22Rv1 (cell line): ENCODE results near the gene KCND2.

Source experiments
- H3K27ac ChIP-seq: fragments of 450-650 bp; 2 replicates; pipeline ENCODE4 v1.5.1; 2017
- CTCF ChIP-seq: fragments of 450-650 bp; IDR thresholded peaks from 2 replicates; pipeline ENCODE4 v1.5.1; 2017; ENCODE audit warnings: mild to moderate bottlenecking
- ZFX ChIP-seq: fragments of 450-650 bp; IDR thresholded peaks from 2 replicates; pipeline ENCODE4 v1.6.1; 2017; ENCODE audit warnings: antibody characterized with exemption, borderline replicate concordance

Gene KCND2

GRCh38 chr7:120436487-120437060, 163.6 kb downstream of the KCND2 start:
- TF ChIP-seq ZFX = no peak
- TF ChIP-seq CTCF = no peak

GRCh38 chr7:120441850-120442249, 168.9 kb downstream of the KCND2 start:
- H3K27ac ChIP-seq = no peak overlapping the region
- TF ChIP-seq ZFX = no peak
- TF ChIP-seq CTCF = no peak

More at GRCh38 chr7:120436487-120437060, 163.6 kb downstream of the KCND2 start:
- H3K27ac ChIP-seq = no peak overlapping the region

- TF ChIP-seq ZFX (no peak), CTCF (no peak)
- no peak overlapping the region for H3K27ac ChIP-seq
These were observed 169.9 kb downstream of the KCND2 start for GRCh38 chr7:120442838-120443237.

GRCh38 chr7:120444650-120445049, 171.7 kb downstream of the KCND2 start:
- TF ChIP-seq CTCF = no peak
- TF ChIP-seq ZFX = no peak
- H3K27ac ChIP-seq = no peak overlapping the region

- TF ChIP-seq CTCF (no peak), ZFX (no peak)
- no peak overlapping the region for H3K27ac ChIP-seq
These were observed 172.3 kb downstream of the KCND2 start for GRCh38 chr7:120445276-120445675.

DNA sequence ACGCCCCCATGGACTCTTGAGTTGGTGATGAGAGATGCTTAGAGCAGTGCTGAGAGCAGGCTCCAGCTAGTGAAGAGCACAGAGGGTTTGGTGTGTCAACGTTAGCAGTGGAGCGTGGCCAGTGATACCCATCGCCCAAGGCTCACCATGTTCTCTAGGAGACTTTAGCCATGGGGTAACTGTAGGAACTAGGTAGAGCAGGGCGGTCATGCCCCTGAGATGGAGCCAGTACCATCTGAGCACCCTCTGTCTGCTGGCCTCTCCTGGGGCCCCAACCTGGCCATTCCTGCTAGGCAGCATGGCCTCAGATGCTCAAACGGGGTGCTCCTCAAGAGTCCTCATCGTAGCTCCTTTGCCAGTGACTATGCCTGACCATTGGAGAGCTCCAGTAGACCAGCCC, 179.7 kb downstream of the KCND2 start:
- TF ChIP-seq CTCF (no peak), ZFX (no peak)
- no peak overlapping the region for H3K27ac ChIP-seq

- no peak overlapping the region for H3K27ac ChIP-seq
- TF ChIP-seq CTCF = no peak
- no peak for TF ChIP-seq ZFX
These were observed 183.7 kb downstream of the KCND2 start for GRCh38 chr7:120456699-120457098.
